Activated naive CD4-positive, alpha-beta T cell (primary cell): ENCODE measurements around the gene RASAL1.

Experiments used
- DNase-seq, 4 experiments: peaks; one replicate each; lab custom pipeline; 2025; lab: John Stamatoyannopoulos, UW

Gene RASAL1, protein sequence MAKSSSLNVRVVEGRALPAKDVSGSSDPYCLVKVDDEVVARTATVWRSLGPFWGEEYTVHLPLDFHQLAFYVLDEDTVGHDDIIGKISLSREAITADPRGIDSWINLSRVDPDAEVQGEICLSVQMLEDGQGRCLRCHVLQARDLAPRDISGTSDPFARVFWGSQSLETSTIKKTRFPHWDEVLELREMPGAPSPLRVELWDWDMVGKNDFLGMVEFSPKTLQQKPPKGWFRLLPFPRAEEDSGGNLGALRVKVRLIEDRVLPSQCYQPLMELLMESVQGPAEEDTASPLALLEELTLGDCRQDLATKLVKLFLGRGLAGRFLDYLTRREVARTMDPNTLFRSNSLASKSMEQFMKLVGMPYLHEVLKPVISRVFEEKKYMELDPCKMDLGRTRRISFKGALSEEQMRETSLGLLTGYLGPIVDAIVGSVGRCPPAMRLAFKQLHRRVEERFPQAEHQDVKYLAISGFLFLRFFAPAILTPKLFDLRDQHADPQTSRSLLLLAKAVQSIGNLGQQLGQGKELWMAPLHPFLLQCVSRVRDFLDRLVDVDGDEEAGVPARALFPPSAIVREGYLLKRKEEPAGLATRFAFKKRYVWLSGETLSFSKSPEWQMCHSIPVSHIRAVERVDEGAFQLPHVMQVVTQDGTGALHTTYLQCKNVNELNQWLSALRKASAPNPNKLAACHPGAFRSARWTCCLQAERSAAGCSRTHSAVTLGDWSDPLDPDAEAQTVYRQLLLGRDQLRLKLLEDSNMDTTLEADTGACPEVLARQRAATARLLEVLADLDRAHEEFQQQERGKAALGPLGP

DNA sequence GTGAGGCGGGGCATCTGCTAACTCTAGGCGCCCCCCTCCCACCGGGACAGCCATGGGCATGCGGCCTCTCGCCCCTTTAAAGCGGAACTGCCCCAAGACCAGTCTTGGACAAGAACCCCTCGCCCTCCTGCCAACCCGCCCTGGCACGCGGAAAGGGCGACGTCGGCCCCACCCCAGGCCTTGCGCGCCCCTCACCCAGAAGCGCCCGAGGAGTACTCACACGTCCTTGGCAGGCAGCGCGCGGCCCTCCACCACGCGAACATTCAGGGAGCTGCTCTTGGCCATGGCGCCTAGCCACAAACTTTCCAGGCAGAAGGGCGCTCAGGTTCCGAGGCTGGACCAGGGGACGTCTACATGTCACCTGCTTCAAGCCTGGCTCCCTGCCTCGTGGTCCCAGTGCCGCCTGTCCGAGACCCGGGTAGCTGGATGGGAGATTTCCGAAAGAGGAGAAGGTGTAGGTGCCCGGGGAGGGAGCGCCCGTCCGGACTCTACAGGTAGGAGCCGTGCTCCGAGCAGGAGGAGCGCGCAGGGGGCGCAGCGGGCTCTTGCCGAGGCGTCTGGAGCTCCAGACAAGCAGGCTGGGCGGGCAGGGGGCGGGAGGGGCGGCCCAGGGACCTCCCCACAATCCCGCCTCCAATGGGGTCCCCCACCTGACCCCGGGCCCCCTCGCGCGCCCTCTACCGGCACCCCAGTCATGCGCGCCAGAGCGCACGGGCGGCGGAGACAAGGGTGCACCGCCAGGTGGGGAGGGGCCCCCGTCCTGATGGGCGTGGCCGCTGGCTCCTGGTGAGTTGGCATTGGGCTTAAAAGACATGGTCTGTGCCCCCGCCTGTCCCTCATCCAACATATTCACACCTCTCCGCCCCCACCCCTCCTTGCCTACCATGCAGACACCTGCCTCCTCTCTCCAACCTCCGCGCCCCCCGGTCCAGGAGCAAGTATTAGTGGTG, at the start of gene RASAL1:
Gene RASAL1, minus strand, starts transcription at position 584 of the 950 bp plus-strand sequence. Its CDS starts 299 bp downstream, at position 285.
- peak; percentile 28 to 84 (median 72) for DNase-seq

DNA sequence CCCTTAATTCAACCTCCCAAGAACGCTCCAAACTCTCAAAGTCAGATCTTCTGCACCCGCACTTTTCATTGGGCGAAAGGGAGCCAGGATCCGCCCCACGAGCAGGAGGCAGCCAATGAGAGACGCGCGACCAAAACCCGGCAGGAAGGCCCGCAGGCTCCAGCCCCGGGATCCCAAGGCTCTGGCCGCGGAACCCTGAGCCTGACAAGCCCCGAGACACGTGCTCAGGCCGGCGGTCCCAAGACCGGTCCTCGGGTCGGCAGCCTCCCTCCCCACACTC, 49.3 kb upstream of the RASAL1 start:
- DNase-seq = peak; percentile 64 to 79 (median 77)

DNA sequence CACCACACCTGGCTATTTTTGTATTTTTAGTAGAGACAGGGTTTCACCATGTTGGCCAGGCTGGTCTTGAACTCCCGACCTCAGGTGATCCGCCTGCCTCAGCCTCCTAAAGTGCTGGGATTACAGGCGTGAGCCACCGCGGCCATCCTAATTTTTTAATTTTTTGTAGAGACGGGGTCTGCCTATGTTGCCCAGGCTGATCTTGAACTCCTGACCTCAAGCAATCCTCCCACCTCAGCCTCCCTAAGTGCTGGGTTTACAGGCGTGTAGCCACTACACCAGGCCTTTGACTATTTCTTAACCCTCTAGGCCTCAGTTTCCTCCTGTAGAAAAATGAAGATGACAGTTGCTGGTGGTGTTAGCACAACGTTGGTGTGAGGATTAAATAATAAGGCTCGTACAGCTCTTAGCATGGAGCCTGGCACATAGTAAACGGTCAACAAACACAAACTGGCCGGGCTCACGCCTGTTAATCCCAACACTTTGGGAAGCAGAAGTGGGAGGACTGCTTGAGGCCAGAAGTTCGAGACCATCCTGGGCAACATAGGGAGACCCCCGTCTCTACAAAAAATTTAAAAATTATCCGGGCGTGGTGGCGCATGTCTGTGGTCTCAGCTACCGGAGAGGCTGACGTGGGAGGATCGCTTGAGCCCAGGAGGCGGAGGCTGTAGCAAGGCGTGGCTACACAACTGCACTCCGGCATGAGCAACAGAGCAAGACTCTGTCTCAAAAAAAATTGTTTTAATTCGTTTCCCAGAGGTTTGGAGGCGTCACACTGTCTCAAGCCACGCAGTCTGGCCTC, 48.7 kb upstream of the RASAL1 start:
- DNase-seq = peak in 3 of 4 experiments; percentile 48 to 72 (median 52)

DNA sequence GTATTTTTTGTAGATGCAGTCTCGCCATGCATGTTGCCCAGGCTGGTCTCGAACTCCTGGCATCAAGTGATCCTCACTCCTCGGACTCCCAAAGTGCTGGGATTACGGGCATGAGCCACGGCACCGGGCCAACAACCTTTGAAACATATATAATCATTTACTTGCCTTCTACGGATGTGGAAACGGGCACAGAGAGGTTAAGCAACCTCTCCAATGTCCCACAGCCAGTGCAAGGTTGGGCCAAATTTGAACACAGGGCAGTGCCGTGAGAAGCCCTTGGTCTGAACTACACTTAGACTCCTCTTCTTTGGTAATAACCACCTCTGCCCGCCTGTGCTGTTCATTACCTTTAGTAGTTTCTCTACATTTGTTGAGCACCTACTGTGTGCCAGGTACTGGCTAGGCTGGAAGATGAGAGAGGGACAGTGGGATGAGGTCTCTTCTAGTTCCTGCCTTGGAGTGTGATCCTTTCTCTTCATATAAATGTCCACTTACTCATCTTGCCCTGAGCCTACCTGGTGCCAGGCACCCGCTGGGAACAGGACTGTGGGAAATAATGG, 47.5 kb upstream of the RASAL1 start:
- no peak for DNase-seq

DNA sequence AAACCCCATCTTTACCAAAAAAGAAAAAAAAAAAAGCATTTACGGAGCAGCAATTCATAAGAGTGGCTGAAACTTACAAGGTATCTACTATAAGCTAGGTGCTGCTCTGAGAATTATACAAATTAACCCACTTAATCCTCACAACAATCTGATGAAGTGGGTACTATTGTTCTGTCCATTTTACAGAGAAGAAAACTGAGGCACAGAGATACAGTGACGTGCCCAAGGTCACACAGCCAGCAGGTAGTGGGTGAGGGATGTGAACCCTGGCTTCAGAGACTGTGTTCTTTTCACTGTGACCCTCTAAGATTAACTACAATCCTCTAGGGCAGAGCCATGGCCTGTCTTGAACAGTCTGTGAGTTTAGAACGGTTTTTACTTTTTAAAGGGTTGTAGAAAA, 46.4 kb upstream of the RASAL1 start:
- no peak for DNase-seq

DNA sequence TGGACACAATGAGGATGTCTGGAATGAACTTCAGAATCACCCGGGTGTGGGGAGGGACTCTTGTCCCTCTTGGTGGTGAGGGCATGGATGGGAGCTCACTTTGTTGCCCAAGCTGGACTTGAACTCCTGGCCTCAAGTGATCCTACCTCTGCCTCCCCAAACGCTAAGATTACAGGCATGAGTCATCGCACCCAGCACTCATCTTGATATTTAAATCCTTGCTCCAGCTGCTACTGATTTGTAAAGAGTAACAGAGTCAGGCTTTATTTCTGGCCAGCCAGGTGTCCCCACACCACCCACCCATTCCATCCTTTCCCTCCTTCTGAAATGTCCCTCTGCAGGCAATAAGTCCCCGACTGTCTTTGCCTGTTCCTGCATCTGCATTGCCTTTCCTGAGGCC, 44.8 kb upstream of the RASAL1 start:
- DNase-seq = no peak

DNA sequence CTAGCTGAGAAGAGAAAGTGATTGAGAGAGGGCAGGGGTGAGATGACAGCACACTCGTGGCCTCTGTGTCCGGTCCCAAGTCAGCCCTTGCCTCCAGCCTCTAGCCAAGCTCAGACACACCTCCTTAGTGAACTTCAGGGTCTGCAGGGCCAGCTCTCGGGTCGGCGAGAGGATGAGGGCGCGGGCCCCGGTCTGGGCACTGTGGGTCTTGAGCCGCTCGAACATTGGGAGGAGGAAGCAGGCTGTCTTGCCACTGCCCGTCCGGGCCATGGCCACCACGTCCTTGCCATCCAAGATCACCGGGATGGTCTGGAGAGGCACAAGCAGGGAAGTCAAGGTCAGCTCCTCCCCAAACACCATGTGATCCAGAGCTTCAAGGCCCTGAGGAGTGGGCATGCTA, 43.5 kb upstream of the RASAL1 start:
- no peak for DNase-seq

DNA sequence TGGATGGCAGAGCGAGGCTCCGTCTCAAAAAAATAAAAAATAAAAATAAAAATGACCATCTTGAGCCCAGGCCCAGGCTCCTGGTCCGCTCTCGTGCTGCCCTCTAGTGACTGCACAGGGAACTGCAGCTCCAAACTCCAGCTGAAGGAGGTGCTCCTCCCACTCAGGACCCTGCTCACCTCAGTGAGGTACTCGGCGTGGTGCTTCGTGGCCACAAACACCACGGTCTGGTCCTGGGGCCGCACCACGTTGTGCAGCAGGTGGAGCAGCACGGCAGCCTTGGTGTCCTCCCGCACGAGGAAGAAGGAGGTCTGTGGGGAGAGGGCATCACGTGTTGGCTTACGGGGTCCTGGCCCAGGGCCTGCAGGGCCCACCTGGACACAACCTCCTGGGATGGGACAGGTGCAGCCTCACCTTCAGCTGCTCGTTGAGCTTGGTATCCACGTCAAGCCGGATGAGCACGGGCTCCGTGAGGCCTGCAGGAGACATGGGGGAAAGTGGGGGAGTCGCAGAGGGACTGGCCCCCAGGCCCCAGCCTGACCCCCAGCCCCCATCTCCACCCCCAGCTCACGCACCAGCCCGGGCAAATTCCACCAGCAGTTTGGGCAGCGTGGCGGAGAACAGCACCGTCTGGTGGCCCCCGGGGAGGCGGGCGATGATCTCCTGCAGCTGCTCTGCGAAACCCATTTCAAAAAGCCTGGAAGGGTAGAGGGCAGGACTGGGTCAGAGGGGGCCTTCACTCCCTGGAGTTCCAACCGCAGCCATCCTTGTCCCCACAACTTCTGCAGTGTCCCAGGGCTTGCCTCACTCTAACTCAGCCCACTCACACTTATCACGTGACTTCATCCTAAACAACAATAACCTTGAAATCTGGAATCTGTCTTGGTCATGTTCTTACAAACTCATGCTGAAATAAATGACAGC, 39.2 kb upstream of the RASAL1 start:
- DNase-seq = peak; percentile 57 to 83 (median 67)

DNA sequence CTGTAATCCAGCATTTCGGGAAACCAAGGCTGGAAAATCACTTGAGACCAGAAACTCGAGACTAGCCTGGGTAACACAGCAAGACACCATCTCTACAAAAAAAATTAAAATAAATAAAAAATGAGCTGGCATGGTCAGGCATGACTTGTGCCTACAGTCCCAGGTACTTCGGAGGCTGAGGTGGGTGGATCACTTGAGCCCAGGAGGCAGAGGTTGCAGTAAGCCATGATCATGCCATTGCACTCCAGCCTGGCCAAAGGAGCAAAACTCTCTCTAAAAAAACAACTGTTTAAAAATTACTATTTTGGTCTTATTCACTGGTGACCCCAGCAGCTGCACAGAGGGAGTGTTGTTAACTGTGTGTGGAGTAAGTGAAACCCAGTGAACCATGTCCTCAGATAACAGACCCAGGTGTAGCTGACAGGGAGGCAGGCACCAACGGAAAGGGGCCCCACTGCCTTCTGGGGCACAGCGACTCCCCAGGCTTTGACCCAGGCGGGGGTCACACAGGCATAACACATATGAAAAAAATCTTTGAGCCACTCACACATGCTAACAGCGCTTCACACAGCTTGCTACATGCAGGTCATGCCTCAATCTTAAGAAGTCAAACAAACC, 37.6 kb upstream of the RASAL1 start:
- no peak for DNase-seq

DNA sequence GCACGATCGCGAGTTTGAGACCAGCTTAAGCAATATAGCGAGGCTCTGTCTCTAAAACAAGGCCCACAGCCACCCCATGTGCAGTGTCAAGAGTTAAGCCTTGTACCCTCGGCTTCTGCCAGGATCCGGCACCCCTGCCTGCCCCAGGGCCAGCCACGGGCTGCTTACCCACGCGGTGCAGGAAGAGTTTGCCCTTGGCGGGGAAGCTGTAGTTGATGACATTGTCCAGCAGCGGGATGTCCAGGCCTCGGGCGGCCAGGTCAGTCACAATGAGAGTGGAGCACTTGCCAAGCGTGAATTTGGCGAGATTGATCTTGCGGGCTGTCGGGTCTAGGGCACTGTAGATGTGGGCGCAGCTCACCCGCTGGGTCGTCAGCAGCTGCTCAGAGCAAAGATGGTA, 36.6 kb upstream of the RASAL1 start:
- no peak for DNase-seq

DNA sequence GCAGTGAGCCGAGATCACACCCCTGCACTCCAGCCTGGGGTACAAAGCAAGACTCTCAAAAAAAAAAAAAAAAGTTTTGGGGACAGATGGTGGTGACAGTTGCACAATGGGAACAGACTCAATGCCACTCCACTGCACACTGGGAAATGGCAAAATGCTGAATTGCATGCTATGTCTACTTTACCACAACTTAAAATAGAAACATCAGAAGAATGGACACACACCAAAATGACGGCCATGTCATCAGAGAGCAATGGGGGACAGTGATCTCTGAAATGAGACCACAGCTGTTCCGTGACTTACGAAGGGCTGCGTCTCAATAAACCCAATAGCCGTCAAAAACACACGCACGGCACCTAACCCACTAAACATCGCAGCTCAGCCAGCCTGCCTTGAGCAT, 36.0 kb upstream of the RASAL1 start:
- DNase-seq = no peak

DNA sequence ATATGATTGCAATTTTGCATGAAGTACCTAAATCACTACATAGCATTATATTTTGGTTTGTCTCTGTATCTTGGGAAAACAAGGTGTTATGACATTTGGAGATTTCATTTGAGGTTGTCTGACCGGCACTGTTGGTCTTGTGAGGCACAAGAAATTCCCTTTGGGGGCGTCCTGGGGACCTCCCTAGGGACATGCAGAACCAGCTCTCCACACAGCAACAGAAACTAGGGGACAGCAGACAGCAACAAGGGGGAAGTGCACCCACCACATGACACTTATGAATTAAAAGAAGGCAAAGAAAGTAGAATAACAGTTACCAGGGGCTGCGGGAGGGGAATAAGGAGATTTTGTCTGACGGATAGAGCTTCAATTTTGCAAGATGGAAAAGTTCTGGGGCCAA, 35.4 kb upstream of the RASAL1 start:
- no peak for DNase-seq

DNA sequence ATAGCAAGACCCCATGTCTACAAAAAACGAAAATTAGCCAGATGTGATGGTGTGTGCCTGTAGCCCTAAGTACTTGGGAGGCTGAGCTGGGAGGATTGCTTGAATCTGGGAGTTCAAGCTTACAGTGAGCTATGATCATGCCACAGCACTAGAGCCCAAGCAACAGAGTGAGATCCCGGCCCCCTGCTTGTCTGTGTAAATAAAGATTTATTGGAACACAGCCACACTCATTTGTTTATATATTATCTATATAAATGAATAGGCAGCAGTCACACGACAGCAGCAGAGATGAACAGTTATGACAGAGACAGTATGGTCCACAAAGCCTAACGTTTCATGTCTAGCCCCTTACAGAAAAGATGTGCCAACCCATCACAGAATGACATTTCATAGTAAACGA, 34.9 kb upstream of the RASAL1 start:
- DNase-seq = no peak

DNA sequence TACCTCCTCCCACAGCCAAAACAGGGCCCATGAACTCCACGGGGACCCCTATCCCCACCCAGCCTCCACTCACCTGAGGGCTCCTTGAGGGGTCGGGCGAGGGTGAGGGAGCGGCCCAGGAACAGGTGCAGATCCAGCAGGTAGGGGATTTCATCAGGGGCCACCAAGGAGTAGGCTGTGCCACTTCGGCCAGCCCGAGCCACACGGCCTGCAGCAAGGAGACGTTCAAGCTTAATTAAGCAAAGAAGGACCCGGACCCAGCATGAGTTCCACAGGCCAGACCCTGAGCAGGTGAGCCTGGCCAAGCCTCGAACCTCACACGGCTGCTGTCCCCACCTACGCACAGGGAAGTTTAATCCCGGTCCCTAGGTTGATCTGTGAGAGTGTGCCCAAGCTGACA, 34.1 kb upstream of the RASAL1 start:
- no peak for DNase-seq

DNA sequence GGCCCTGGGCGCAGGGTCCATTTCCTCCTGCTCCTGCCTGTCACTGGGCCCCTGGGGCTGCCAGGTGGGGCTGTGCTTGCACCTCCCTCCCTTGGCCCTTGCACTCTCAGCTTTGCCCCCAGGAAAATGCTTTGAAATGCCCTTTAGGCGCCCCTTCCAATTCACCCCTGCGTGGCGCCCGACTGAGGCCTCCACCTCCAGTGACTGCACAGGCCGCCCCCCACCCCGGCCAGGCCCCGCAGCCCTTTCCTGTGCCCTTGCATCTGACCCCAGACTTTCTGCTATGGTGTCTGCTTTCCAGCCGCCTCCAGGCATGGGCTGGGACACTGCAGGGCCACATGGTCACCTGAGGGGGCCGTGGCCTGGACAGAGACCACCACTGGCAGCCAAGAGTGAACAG, 32.3 kb upstream of the RASAL1 start:
- DNase-seq = no peak

DNA sequence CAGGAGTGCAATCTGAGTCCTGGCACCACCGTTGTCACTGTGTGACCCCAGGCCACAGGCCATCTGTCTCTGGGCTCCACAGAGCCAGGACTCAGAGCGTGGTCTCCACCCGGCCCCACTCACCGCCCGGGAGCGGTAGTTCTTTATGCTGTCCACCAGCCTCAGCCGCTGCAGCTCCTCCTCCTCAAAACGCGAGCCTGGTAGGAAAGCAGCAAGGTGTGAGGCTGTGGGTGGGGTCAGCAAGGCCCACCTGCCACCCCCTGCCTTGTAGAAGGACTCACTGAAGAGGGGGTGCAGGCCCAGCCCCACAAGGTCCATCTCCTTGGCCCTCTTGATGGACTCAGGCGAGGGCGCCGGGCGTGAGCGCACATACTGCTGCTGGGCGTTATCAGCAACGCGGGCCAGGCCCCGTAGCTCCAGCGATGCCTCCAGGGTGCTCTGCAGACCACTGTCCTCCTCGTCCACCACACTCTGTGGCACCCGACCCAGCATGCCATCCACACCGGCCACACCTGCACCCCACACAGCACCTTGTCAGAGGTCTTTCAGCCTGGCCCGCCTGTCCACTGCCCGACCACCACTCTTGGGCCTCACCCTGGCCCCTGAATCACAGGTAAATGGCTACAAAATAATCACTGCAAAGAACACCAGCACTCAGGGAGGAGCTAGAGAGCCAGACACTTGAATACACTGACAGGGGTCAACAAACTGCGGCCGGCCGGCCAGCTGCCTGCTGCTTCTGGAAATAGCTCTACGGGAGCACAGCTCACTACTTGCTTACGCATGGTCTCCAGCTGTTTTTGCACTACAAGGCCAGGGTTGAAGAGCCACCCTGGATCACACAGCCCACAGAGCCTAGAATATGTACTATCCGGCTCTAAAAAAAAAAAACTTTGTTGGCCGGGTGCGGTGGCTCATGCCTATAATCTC, 30.2 kb upstream of the RASAL1 start:
- no peak for DNase-seq

DNA sequence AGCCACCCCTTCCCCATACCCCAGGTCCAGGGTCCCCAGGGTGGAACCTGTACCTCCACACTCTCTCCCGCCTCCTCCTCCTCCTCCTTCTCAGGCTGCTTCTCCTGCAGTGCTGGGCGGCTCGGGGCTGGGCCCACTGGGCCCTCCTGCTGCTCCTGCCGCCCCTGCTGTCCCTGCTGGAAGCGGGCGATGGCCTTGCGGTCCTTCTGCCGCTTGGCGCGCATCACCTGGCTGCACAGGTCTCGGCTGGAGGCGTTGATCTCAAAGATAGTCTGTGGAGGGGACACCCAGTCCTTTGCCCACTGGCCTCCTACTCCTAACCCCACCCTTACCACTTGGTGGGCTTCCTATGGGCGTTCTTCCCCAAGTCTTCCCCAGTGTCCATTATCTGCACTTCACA, 28.5 kb upstream of the RASAL1 start:
- DNase-seq = no peak

DNA sequence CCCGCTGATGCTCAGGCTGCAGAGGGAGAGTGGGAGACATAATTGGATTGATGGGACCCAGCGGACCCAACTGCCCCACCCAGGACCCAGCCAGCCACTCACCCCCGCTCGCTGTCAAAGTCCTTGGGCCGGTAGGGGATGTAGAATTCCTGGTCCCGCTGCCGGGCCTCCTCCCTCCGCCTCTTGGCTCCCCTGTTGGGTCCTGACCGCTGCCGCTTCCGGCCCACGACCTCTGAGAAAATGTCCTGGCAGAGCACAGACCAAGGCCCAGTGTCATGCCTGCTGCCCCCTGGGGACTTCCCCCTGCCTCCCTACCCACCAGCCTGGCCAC, 27.4 kb upstream of the RASAL1 start:
- no peak for DNase-seq
